Measurements from ENCODE around the gene PPP2R5C.

- no peak for TF ChIP-seq CTCF (IDR thresholded peaks at IDR 0.05)
- TF ChIP-seq EP300 (IDR thresholded peaks at IDR 0.05): no peak
- TF ChIP-seq POLR2A (IDR thresholded peaks at IDR 0.05): no peak
Observed at GRCh38 chr14:101721111-101721510, 40.4 kb upstream of the PPP2R5C start.
